Esophagus squamous epithelium (tissue), 5 donors: Measurements from ENCODE around the gene SCN3B. TPM values are rescaled to one million over a fixed set of nuclear protein-coding genes. Genes with fewer than 3 reads are reported as not detected.

Experiments used
- DNase-seq: peaks from one replicate; lab custom pipeline; 2025; lab: John Stamatoyannopoulos, UW
- H3K27ac ChIP-seq, 4 donors: fragments of 200-600 bp; sonication (generic); one replicate each; pipeline ENCODE4 v1.5.1; 2016 to 2019; ENCODE audit warnings: mild to moderate bottlenecking in 1 of 4
- H3K27me3 ChIP-seq, 4 donors: fragments of 200-600 bp; sonication (generic); 1 replicate in 3 of 4; 2 replicates in 1 of 4; pipeline versions ENCODE4 v1.5.1 to v1.6.0; 2017 to 2021; ENCODE audit warnings: antibody characterized with exemption in 1 of 4
- H3K36me3 ChIP-seq, 3 donors: fragments of 200-600 bp; sonication (generic); one replicate each; pipeline ENCODE4 v1.5.1; 2016 to 2019
- H3K4me1 ChIP-seq, 3 donors: fragments of 200-600 bp; sonication (generic); one replicate each; pipeline ENCODE4 v1.5.1; 2017 to 2019
- H3K4me3 ChIP-seq, 4 donors: fragments of 200-600 bp; sonication (generic); 1 replicate in 3 of 4; 2 replicates in 1 of 4; pipeline ENCODE4 v1.5.1; 2016 to 2019; ENCODE audit warnings: mild to moderate bottlenecking in 2 of 4, moderate library complexity in 1 of 4
- H3K9me3 ChIP-seq, 3 donors: fragments of 200-600 bp; sonication (generic); one replicate each; pipeline ENCODE4 v1.5.1; 2016 to 2019
- POLR2A ChIP-seq, 4 donors: fragments of 450-650 bp; IDR thresholded peaks; one replicate each; pipeline ENCODE4 v1.6.1; 2017; ENCODE audit warnings: antibody characterized with exemption in 4 of 4, mild to moderate bottlenecking in 4 of 4, moderate library complexity in 3 of 4
- WGBS, 2 donors: methylation state at CpG; one replicate each; pipeline ENCODE4 v1.1.5; 2018; 5-methylcytosine and 5-hydroxymethylcytosine counted together
- intact Hi-C: fragments of 100-400 bp; cut with DNase I; formaldehyde crosslinking; loops from one replicate; pipeline ENCODE4 v1.15.0; 2022
- total RNA-seq, 4 donors: library from RNA; depleted of rRNA; stranded (reverse); fragments of >200 nt; gene quantifications; one replicate each; pipeline ENCODE4 v1.1.0, GENCODE V29; 2016
- TF ChIP-seq, protein P1 (sequence below), 6 experiments: fragments of 450-650 bp in 4 of 6; fragments of 200-600 bp in 2 of 6; sonication (generic) in 2 of 6; IDR thresholded peaks; one replicate each; pipeline ENCODE4 v1.5.1; 2016 to 2019; ENCODE audit warnings: antibody characterized with exemption in 6 of 6, mild to moderate bottlenecking in 4 of 6, moderate library complexity in 4 of 6
- donor health status: DM: yes; HTN: yes; CAD: no.

Gene SCN3B
- total RNA-seq, 4 donors from 2014 or later, result 0.06 to 3.4 (median 0.83) TPM; not detected in 1

DNA sequence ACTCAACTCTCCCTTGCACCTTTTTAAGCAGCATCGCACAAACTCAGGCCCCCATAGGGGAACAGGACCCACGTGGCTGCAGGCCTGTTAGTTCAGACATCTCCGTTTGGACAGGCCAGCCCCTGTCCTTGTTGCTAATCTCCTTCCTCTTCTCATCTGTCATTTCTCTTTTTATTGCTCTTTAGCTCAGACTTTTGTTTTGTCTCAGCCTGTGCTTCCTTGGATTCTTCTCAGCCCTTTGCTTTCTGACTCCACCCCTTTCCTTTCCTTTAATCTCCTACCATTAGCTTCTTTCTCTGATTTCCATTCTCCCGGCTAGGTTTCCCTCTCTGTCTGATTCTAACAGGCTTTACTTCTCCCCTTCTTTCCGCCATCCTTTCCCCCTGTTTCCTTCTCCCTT is 68.7 kb downstream of the SCN3B start:
- WGBS, 2 donors, result 40 to 44% methylated on average over 5 of the region's 5 CpGs
- Histone ChIP-seq H3K27ac (no peak overlapping the region), H3K9me3 (no peaks in the 10 kb centered on the region), H3K27me3 (peaks cover 0 to 19% (median 0%) of the 10 kb centered on the region in 4 donors), H3K4me1 (peaks cover 0 to 16% (median 4%) of the 10 kb centered on the region in 3 donors), H3K4me3 (no peak overlapping the region), H3K36me3 (no peaks in the 10 kb centered on the region)
- intact Hi-C loops, result no loop called here
- DNase-seq, result no peak
- no peak for TF ChIP-seq POLR2A (IDR thresholded peaks at IDR 0.05)
- TF ChIP-seq, protein P1, sequence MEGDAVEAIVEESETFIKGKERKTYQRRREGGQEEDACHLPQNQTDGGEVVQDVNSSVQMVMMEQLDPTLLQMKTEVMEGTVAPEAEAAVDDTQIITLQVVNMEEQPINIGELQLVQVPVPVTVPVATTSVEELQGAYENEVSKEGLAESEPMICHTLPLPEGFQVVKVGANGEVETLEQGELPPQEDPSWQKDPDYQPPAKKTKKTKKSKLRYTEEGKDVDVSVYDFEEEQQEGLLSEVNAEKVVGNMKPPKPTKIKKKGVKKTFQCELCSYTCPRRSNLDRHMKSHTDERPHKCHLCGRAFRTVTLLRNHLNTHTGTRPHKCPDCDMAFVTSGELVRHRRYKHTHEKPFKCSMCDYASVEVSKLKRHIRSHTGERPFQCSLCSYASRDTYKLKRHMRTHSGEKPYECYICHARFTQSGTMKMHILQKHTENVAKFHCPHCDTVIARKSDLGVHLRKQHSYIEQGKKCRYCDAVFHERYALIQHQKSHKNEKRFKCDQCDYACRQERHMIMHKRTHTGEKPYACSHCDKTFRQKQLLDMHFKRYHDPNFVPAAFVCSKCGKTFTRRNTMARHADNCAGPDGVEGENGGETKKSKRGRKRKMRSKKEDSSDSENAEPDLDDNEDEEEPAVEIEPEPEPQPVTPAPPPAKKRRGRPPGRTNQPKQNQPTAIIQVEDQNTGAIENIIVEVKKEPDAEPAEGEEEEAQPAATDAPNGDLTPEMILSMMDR (IDR thresholded peaks at IDR 0.05), result no peak

GRCh38 chr11:123585206-123585605 is 69.2 kb downstream of the SCN3B start:
- intact Hi-C loops, result no loop called here
- no peak overlapping the region for H3K4me3 ChIP-seq
- TF ChIP-seq, protein P1 (IDR thresholded peaks at IDR 0.05), result no peak
- no peak for TF ChIP-seq POLR2A (IDR thresholded peaks at IDR 0.05)
- no peak for DNase-seq
- 37% methylated on average over 4 of the region's 5 CpGs; no CpG with 5 or more reads in 1 of the 2 donors for WGBS, 2 donors
- peaks cover 0 to 24% (median 0%) of the 10 kb centered on the region in 4 donors for H3K27me3 ChIP-seq
- peaks cover 0 to 16% (median under 1%) of the 10 kb centered on the region in 3 donors for H3K4me1 ChIP-seq
- no peaks in the 10 kb centered on the region for H3K9me3 ChIP-seq
- H3K27ac ChIP-seq, result no peak overlapping the region
- no peaks in the 10 kb centered on the region for H3K36me3 ChIP-seq

DNA sequence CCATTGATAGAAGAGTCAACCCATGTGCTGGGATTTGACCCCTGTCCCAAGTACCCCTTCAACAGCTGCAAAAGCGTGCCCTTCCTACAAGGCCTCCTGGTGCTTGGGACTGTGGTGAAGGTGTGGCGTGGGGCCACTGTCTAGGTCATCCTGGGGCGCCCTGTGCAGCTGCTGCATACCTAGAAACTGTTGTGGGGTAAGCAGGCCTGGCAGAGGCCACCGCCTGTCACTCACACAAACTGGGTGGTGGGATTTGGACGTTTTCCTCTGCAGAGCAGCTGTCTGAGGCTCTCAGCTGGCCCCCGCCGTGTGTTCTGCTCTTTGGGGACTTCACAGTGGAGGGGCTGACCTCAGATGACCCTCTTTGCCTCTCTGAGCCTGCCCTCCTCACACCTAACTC is 69.7 kb downstream of the SCN3B start:
- H3K27me3 ChIP-seq, result peaks cover 0 to 29% (median 0%) of the 10 kb centered on the region in 4 donors
- 60 to 63% methylated on average over 2 to 3 of the region's 7 CpGs for WGBS, 2 donors
- H3K36me3 ChIP-seq, result no peaks in the 10 kb centered on the region
- intact Hi-C loops, result loop anchor here (5.0 kb wide), 2 partner anchors 53 to 123 kb away; no protein-coding TSS in a partner anchor
- peaks cover 0 to 13% (median 0%) of the 10 kb centered on the region in 3 donors for H3K4me1 ChIP-seq
- H3K27ac ChIP-seq, result no peak overlapping the region
- no peaks in the 10 kb centered on the region for H3K9me3 ChIP-seq
- no peak overlapping the region for H3K4me3 ChIP-seq
- TF ChIP-seq, protein P1 (IDR thresholded peaks at IDR 0.05), result no peak
- no peak for TF ChIP-seq POLR2A (IDR thresholded peaks at IDR 0.05)
- no peak for DNase-seq

- Histone ChIP-seq H3K9me3 (no peaks in the 10 kb centered on the region), H3K27me3 (peaks cover 0 to 34% (median 0%) of the 10 kb centered on the region in 4 donors), H3K4me3 (no peak overlapping the region), H3K27ac (no peak overlapping the region), H3K36me3 (no peaks in the 10 kb centered on the region), H3K4me1 (peaks cover 0 to 13% (median 0%) of the 10 kb centered on the region in 3 donors)
- intact Hi-C loops, result loop anchor here (5.0 kb wide), 2 partner anchors 53 to 123 kb away; no protein-coding TSS in a partner anchor
- WGBS, 2 donors, result 93 to 100% methylated on average over 1 to 3 of the region's 4 CpGs
- TF ChIP-seq, protein P1 (IDR thresholded peaks at IDR 0.05), result no peak
- no peak for TF ChIP-seq POLR2A (IDR thresholded peaks at IDR 0.05)
- DNase-seq, result no peak
Observed at GRCh38 chr11:123584186-123584585, 70.2 kb downstream of the SCN3B start.

- DNase-seq, result no peak
- H3K27ac ChIP-seq, result no peak overlapping the region
- peaks cover 0 to 13% (median 0%) of the 10 kb centered on the region in 3 donors for H3K4me1 ChIP-seq
- intact Hi-C loops, result loop anchor here (5.0 kb wide), 2 partner anchors 54 to 124 kb away; no protein-coding TSS in a partner anchor
- no peak for TF ChIP-seq POLR2A (IDR thresholded peaks at IDR 0.05)
- TF ChIP-seq, protein P1 (IDR thresholded peaks at IDR 0.05), result no peak
- WGBS, 2 donors, result 88 to 89% methylated on average over 11 to 12 of the region's 12 CpGs
- no peaks in the 10 kb centered on the region for H3K9me3 ChIP-seq
- no peak overlapping the region for H3K4me3 ChIP-seq
- peaks cover 0 to 38% (median 0%) of the 10 kb centered on the region in 4 donors for H3K27me3 ChIP-seq
- H3K36me3 ChIP-seq, result no peaks in the 10 kb centered on the region
Observed at GRCh38 chr11:123582992-123583504, 71.4 kb downstream of the SCN3B start.
